Sigmoid colon (tissue), 4 donors: Measurements from ENCODE around the gene ANKS1A.

ENCODE experiments used
- POLR2A ChIP-seq, 2 donors: fragments of 450-650 bp; IDR thresholded peaks; one replicate each; pipeline ENCODE4 v1.6.1; 2016; ENCODE audit warnings: antibody characterized with exemption in 2 of 2, mild to moderate bottlenecking in 2 of 2, moderate library complexity in 2 of 2
- POLR2AphosphoS5 ChIP-seq, 4 donors: sonication (generic); formaldehyde crosslinking; IDR thresholded peaks; one replicate each; pipeline ENCODE4 v1.6.1; 2017; ENCODE audit warnings: antibody characterized with exemption in 4 of 4
- TF ChIP-seq, protein P1 (sequence below), 4 experiments: fragments of 450-650 bp in 3 of 4; fragments of 200-600 bp in 1 of 4; IDR thresholded peaks; one replicate each; pipeline ENCODE4 v1.5.1; 2016 to 2019; ENCODE audit warnings: antibody characterized with exemption in 4 of 4, mild to moderate bottlenecking in 3 of 4, moderate library complexity in 2 of 4

DNA sequence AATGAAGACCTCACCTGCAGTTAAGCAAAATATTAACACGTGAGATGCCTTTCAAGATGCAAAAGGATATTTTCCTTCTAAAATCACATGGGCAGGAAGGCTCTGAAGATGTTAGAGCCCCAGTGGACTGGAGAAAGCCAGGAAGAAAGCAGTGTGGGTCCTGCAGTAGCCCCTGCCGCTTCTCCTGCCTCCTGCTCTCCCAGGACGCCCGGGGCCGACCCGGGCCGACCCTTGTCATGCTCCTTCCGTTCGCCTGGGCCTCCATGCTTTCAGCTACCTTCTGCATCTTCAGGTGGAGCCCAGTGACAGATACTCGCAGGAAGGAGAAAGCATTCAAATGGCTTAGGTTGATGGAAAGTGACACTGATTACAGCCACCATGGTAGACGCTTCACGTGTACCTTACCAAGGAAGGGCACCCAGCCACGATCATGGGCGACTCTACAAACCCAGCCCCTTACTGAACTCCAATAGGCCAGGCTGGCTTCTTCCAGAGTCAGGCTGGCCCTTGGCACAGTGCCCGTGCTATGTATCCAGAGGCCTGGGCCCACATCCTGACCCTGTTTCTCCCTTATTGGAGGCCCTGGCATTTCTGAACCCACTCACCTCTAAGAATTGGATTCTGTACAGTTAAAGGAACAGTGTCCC, 183.1 kb downstream of the ANKS1A start:
- TF ChIP-seq, protein P1, sequence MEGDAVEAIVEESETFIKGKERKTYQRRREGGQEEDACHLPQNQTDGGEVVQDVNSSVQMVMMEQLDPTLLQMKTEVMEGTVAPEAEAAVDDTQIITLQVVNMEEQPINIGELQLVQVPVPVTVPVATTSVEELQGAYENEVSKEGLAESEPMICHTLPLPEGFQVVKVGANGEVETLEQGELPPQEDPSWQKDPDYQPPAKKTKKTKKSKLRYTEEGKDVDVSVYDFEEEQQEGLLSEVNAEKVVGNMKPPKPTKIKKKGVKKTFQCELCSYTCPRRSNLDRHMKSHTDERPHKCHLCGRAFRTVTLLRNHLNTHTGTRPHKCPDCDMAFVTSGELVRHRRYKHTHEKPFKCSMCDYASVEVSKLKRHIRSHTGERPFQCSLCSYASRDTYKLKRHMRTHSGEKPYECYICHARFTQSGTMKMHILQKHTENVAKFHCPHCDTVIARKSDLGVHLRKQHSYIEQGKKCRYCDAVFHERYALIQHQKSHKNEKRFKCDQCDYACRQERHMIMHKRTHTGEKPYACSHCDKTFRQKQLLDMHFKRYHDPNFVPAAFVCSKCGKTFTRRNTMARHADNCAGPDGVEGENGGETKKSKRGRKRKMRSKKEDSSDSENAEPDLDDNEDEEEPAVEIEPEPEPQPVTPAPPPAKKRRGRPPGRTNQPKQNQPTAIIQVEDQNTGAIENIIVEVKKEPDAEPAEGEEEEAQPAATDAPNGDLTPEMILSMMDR (IDR thresholded peaks at IDR 0.05), result no peak
- TF ChIP-seq POLR2AphosphoS5 (IDR thresholded peaks at IDR 0.05) (peak in 1 of 4 donors; percentile 2), POLR2A (IDR thresholded peaks at IDR 0.05) (no peak)
